C4-2B (cell line): ENCODE results near the gene QPRT.

ENCODE experiments used
- H3K27ac ChIP-seq: fragments of 450-650 bp; 2 replicates; pipeline ENCODE4 v1.5.1; 2017
- ZFX ChIP-seq: fragments of 450-650 bp; IDR thresholded peaks from 2 replicates; pipeline ENCODE4 v1.6.1; 2017
- TF ChIP-seq, protein P1 (sequence below): fragments of 450-650 bp; conservative IDR thresholded peaks from 2 replicates; pipeline ENCODE4 v1.5.1; 2017; ENCODE audit warnings: mild to moderate bottlenecking

The QPRT gene

DNA sequence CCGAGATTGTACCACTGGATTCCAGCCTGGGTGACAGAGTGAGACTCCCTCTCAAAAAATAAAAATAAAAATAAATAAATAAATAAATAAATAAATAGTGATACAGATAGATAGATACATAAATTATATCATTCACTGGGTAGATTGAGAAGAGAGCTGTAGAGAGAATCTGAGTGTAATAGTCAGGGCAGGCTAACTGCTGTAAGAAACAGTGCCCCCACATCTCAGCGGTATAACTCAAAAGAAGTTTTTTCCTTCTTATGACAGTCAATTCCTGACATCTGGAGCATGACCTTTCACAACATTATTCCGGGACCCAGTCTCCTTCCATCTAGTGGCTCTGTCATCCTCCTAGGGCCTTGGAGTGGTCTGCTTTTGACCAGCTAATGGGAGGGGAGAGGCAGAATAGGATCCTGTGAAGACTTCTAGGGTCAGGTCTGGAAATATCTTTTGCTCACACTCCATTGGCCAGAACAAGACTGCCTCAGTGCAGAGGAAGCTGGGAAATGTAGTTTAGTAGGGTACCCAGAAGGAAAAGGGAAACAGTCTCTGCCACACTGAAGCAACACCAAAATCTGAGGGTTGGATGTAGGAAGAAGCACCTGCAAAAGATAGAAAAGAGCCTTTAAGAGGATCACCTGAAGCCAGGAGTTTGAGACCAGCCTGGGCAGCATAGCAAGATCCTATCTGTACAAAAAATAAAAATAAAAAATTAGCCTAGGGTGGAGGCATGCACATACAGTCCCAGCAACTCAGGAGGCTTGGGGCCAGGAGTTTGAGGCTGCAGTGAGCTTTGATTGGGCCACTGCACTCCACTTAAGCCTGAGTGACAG, 3.0 kb upstream of the QPRT start:
- TF ChIP-seq, protein P1, sequence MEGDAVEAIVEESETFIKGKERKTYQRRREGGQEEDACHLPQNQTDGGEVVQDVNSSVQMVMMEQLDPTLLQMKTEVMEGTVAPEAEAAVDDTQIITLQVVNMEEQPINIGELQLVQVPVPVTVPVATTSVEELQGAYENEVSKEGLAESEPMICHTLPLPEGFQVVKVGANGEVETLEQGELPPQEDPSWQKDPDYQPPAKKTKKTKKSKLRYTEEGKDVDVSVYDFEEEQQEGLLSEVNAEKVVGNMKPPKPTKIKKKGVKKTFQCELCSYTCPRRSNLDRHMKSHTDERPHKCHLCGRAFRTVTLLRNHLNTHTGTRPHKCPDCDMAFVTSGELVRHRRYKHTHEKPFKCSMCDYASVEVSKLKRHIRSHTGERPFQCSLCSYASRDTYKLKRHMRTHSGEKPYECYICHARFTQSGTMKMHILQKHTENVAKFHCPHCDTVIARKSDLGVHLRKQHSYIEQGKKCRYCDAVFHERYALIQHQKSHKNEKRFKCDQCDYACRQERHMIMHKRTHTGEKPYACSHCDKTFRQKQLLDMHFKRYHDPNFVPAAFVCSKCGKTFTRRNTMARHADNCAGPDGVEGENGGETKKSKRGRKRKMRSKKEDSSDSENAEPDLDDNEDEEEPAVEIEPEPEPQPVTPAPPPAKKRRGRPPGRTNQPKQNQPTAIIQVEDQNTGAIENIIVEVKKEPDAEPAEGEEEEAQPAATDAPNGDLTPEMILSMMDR = no peak
- TF ChIP-seq ZFX = no peak
- no peak overlapping the region for H3K27ac ChIP-seq

DNA sequence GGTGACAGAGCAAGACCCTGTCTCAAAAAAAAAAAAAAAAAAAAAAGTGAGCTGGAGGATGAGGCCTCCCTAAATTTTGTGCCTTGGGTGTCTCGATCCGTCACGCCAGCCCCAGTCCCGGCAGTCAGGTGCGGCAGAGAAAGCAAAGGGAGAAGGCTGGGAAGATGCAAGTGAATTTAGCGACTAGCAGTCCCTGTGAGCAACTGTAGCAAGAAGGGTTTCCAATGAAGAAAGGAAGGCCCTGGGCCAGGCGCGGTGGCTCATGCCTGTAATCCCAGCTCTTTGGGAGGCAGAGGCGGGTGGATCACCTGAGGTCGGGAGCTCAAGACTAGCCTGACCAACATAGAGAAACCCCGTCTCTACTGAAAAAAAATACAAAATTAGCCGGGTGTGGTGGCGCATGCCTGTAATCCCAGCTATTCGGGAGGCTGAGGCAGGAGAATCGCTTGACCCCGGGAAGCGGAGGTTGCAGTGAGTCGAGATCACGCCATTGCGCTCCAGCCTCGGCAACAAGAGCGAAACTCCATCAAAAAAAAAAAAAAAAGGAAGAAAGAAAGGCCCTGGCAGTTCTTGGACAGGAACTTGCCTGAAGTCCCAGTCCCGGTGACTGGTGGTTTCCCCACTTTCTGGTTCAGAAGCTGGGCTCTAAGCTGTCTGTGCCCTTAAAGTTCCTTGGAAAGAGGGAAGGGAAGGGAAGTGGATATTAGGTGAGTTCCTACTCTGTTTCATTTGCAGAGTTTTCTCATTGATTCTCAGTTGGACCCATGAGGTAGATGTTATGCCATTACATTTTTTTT, 1.8 kb upstream of the QPRT start:
- TF ChIP-seq, protein P1 = no peak
- TF ChIP-seq ZFX = no peak

DNA sequence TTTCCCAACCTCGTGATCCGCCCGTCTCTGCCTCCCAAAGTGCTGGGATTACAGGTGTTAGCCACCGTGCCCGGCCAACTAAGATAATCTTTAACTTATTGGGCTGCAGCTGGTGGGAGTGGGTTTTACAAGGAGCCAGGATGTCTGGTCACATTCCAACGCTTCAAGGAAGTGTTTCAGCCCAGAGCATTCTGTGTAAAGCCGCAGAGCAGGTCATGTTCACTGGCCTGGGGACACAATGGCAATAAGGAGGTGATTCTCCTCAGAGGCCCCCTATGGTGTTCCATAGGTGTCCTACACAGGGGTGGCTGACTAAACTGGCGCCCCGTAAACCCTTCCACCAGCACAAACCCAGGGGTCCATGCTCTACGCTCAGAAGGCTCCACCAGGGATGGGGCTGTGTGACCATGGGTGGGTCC, 1.2 kb downstream of the QPRT start:
- TF ChIP-seq, protein P1 = no peak
- no peak for TF ChIP-seq ZFX
- no peak overlapping the region for H3K27ac ChIP-seq

More for the DNA sequence above, 1.8 kb upstream of the QPRT start:
- H3K27ac ChIP-seq = no peak overlapping the region

DNA sequence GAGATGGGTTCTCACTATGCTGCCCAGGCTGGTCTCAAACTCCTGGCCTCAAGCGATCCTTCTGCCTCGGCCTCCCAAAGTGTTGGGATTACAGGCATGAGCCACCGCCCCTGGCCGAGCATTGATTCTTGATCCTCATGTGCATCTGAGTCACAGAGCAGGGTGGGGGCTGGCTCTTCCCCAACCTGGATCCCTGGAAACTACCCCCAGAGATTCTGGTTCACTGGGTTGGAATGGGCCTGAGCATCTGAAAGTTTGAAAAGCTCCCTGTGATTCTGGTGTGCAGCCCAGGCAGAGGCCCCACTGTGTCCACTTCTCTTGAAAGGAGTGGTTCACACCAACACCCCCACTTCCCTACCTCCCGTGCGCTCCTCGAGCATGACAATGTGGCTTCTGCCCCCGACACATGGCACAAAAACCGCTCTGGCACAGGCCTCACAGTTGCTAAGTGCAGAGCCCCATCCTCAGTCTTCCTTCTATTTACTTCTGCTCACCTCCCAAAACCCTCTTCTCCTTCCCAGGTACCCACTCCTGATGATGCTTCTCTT, 4.6 kb downstream of the QPRT start:
- no peak overlapping the region for H3K27ac ChIP-seq
- TF ChIP-seq, protein P1 = no peak
- no peak for TF ChIP-seq ZFX

DNA sequence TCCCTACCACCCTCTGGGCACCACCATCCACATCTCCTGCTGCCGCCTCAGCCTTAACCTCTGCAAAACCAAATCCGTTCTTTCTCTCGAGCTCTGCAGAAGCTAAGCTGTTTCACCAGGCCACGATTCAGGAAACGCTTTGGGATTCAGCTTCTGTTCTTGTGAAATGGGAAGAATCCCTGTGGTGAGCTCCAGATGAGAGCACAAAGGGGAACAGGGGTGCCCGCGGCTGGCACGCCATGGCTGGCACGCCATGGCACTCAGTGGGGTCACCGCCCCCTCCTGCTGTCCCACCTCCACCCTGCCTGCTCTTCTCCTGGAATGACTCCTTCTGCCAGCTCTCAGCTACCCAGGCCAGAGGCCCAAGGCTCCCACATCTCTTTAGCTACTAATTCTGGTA, 5.7 kb downstream of the QPRT start:
- H3K27ac ChIP-seq = no peak overlapping the region
- TF ChIP-seq, protein P1 = no peak
- TF ChIP-seq ZFX = no peak

DNA sequence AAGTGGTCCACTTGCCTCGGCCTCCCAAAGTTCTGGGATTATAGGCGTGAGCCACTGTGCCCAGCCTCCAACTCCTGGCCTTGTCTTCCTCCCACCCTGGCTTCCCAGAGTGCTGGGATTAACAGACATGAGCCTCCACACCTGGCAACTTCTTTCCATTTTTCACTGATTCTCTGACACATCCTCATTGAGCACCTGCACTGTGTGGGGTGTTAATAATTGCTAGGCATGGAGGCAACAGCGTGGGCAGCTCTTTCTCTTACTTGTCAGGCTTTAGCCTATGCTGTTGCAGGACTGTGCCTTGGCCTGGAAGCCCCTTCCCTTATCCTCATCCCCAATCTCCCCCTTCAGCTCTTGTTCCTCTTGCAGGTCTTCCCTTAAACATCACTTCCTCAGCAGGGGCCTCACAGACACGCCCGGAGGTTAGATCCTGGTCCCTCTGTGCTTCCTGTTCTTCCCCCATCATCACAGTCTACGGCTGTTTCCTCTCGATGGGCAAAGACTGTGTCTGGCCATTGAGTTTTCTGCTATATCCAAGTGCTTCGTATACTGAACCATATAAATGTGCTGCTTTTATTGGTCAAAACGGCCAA, 7.9 kb downstream of the QPRT start:
- TF ChIP-seq, protein P1 = no peak
- TF ChIP-seq ZFX = no peak
- H3K27ac ChIP-seq = no peak overlapping the region
